ENCODE measurements around the gene MBTPS1. TPM values are rescaled to one million over a fixed set of nuclear protein-coding genes. Genes with fewer than 3 reads are reported as not detected.
A peak's percentile ranks its signal among the peaks of the same experiment; 100 is the strongest.

The MBTPS1 gene
- total RNA-seq, 1 experiment from 2014 or later, result 46.9 TPM

GRCh38 chr16:84047206-84047605 lies 69.5 kb downstream of the MBTPS1 start:
- H3K9me3 Mint-ChIP-seq, result no peaks in the 10 kb centered on the region
- H3K4me1 Mint-ChIP-seq, result peaks cover 17% of the 10 kb centered on the region
- DNase-seq (ENCODE audit: low spot score) (no peak), ATAC-seq (no peak)
- no peaks in the 10 kb centered on the region for H3K27me3 Mint-ChIP-seq (ENCODE audit: low read depth)
- no peak overlapping the region for H3K4me3 Mint-ChIP-seq
- ChIA-PET CTCF (interaction anchor here (1.1 to 10.2 kb wide), 4 partner anchors 16 to 90 kb away, joined by 3 to 131 read pairs (median 5); no protein-coding TSS in a partner anchor), POLR2A (no interaction called here)
- peaks cover 1% of the 10 kb centered on the region; the same call in 1 of the 2 replicates for H3K36me3 Mint-ChIP-seq
- TF ChIP-seq ZNF671 (CRISPR knock-in tag; IDR thresholded peaks at IDR 0.05) (no peak), SP1 (CRISPR knock-in tag; conservative IDR thresholded peaks at IDR 0.05) (no peak), CDX4 (CRISPR knock-in tag; IDR thresholded peaks at IDR 0.05; ENCODE audit: borderline replicate concordance) (no peak), ATF3 (CRISPR knock-in tag; conservative IDR thresholded peaks at IDR 0.05) (no peak), FOXP4 (CRISPR knock-in tag; IDR thresholded peaks at IDR 0.05) (no peak), IRF1 (CRISPR knock-in tag; IDR thresholded peaks at IDR 0.05) (no peak)
- H3K27ac Mint-ChIP-seq, result peak overlapping the region; percentile 76

- POLR2A ChIA-PET, result interaction anchor here (0.7 kb wide), 1 partner anchor 397 kb away, joined by 9 read pairs; no protein-coding TSS in a partner anchor
- H3K27me3 Mint-ChIP-seq (ENCODE audit: low read depth), result no peaks in the 10 kb centered on the region
- peaks cover 17% of the 10 kb centered on the region for H3K4me1 Mint-ChIP-seq
- CTCF ChIA-PET, result interaction anchor here (0.9 to 10.2 kb wide), 9 partner anchors 11 to 92 kb away, joined by 3 to 131 read pairs (median 4); partner anchors contain the start of gene OSGIN1
- no peak for DNase-seq (ENCODE audit: low spot score)
- H3K27ac Mint-ChIP-seq, result no peak overlapping the region
- TF ChIP-seq CTCF (IDR thresholded peaks at IDR 0.05) (no peak), GABPB1 (CRISPR knock-in tag; IDR thresholded peaks at IDR 0.05) (no peak), ZNF281 (CRISPR knock-in tag; IDR thresholded peaks at IDR 0.05) (no peak), ZNF532 (CRISPR knock-in tag; IDR thresholded peaks at IDR 0.05; ENCODE audit: borderline replicate concordance) (no peak), ZNF396 (CRISPR knock-in tag; IDR thresholded peaks at IDR 0.05; ENCODE audit: borderline replicate concordance) (no peak), RORB (CRISPR knock-in tag; IDR thresholded peaks at IDR 0.05) (no peak), FOXP1 (CRISPR knock-in tag; IDR thresholded peaks at IDR 0.05; ENCODE audit: borderline replicate concordance) (no peak), RELA (CRISPR knock-in tag; IDR thresholded peaks at IDR 0.05; ENCODE audit: borderline replicate concordance) (no peak)
- H3K36me3 Mint-ChIP-seq, result no peaks in the 10 kb centered on the region
- H3K9me3 Mint-ChIP-seq, result no peaks in the 10 kb centered on the region
- no peak overlapping the region for H3K4me3 Mint-ChIP-seq
- no peak for ATAC-seq
Observed at GRCh38 chr16:84045818-84046470, 70.8 kb downstream of the MBTPS1 start.
